K562 (cell line): ENCODE measurements around the gene KRT26. TPM values are rescaled to one million over a fixed set of nuclear protein-coding genes. Genes with fewer than 3 reads are reported as not detected.

Experiments used
- ATAC-seq: fragments of 200-7000 bp; cut with Tn5 transposase; 3 replicates; pipeline ENCODE4 v1.9.1; 2020; ENCODE audit warnings: moderate library complexity
- BruUV-seq: library from RNA; stranded (reverse); fragments of 400-500 nt; replicated peaks from 2 replicates; lab custom pipeline; 2021; lab: Mats Ljungman, UMichigan
- CTCF ChIA-PET: fragments of 300-600 bp; formaldehyde crosslinking; extraction: SDS; loops from one replicate; lab custom pipeline; 2021; ENCODE audit warnings: low intra/inter-chr PET ratio; lab: Yijun Ruan, JAX
- POLR2A ChIA-PET: fragments of 300-600, 350-650 bp; sonication (Branson Sonifier 250); formaldehyde crosslinking; extraction: SDS; loops from one replicate; lab custom pipeline; 2021; ENCODE audit warnings: antibody characterized with exemption, inconsistent platforms; lab: Yijun Ruan, JAX
- DNase-seq, 4 experiments: peaks; one replicate each; pipeline versions ENCODE4 v3.0.0 to v3.0.0-alpha.2; 2011 to 2018; ENCODE audit warnings: low spot score in 3 of 4, mixed read lengths in 3 of 4; ENCODE audit errors: extremely low read depth in 1 of 4
- FAIRE-seq: peaks from 2 replicates; lab custom pipeline; 2011; peaks lifted over from hg19 to GRCh38; lab: Jason Lieb, UNC
- H2AFZ ChIP-seq: 2 replicates; pipeline ENCODE4 v1.6.0; 2011; ENCODE audit warnings: low read depth, low read length, control low read depth, inconsistent platforms
- H3K27ac ChIP-seq: fragments of 200-600 bp; 3 replicates; pipeline ENCODE4 v1.8.0; 2011; ENCODE audit warnings: low read depth, mild to moderate bottlenecking, control low read depth, inconsistent platforms, low read length, moderate library complexity, mixed read lengths; ENCODE audit errors: extremely low read depth
- H3K27me3 ChIP-seq, 2 experiments: fragments of 300-600 bp in 1 of 2; 2 replicates in 1 of 2; 3 replicates in 1 of 2; pipeline versions ENCODE4 v1.6.0 to v1.8.0; 2011; ENCODE audit warnings: inconsistent platforms in 2 of 2, low read length in 2 of 2, mild to moderate bottlenecking in 1 of 2, mixed read lengths in 1 of 2, moderate library complexity in 1 of 2; ENCODE audit not compliant: control insufficient read depth in 2 of 2, insufficient read depth in 2 of 2
- H3K36me3 ChIP-seq: fragments of 300-600 bp; 3 replicates; pipeline ENCODE4 v1.8.0; 2011; ENCODE audit warnings: mild to moderate bottlenecking, low read length, inconsistent platforms; ENCODE audit not compliant: control insufficient read depth, insufficient read depth
- H3K4me1 ChIP-seq, 2 experiments: fragments of 200-600 bp in 1 of 2; replicated peaks in 1 of 2; 2 replicates in 1 of 2; 3 replicates in 1 of 2; pipeline versions ENCODE4 v1.5.1 to v1.8.0; 2011; ENCODE audit warnings: inconsistent platforms in 2 of 2, low read length in 2 of 2, mild to moderate bottlenecking in 1 of 2, mixed read lengths in 1 of 2, moderate library complexity in 1 of 2; ENCODE audit not compliant: control insufficient read depth in 2 of 2, insufficient read depth in 2 of 2
- H3K4me2 ChIP-seq: 2 replicates; pipeline ENCODE4 v1.6.1; 2011; ENCODE audit warnings: low read length, control low read depth, inconsistent platforms, mixed read lengths; ENCODE audit not compliant: insufficient read depth
- H3K4me3 ChIP-seq: fragments of 200-600 bp; sonication (generic), shearing (Covaris generic); 2 replicates; pipeline ENCODE4 v1.5.1; 2016; ENCODE audit warnings: control low read depth, inconsistent platforms
- H3K79me2 ChIP-seq: fragments of 200-600 bp; 3 replicates; pipeline ENCODE4 v1.8.0; 2011; ENCODE audit warnings: low read length, inconsistent platforms; ENCODE audit not compliant: control insufficient read depth, insufficient read depth
- H3K9ac ChIP-seq, 2 experiments: 2 replicates each; pipeline versions ENCODE4 v1.6.0 to v1.6.1; 2011; ENCODE audit warnings: low read depth in 2 of 2, low read length in 2 of 2, control low read depth in 1 of 2, inconsistent platforms in 1 of 2, mild to moderate bottlenecking in 1 of 2, mixed read lengths in 1 of 2; ENCODE audit not compliant: insufficient read depth in 1 of 2
- H3K9me1 ChIP-seq: one replicate; pipeline ENCODE4 v1.6.0; 2011; ENCODE audit warnings: inconsistent platforms, mild to moderate bottlenecking, low read length, moderate library complexity; ENCODE audit not compliant: control insufficient read depth, insufficient read depth
- H3K9me3 ChIP-seq: replicated peaks from 2 replicates; pipeline ENCODE4 v1.5.1; 2011; ENCODE audit warnings: low read depth, low read length, inconsistent platforms; ENCODE audit not compliant: control insufficient read depth, insufficient read depth
- H4K20me1 ChIP-seq: replicated peaks from 2 replicates; pipeline ENCODE4 v1.6.1; 2011; ENCODE audit warnings: low read length, inconsistent platforms, mixed read lengths; ENCODE audit not compliant: control insufficient read depth, insufficient read depth
- JUND ChIP-seq, 2 experiments: IDR thresholded peaks; 2 replicates in 1 of 2; 3 replicates in 1 of 2; pipeline ENCODE4 v1.6.1; 2011; ENCODE audit warnings: borderline replicate concordance in 2 of 2, low read depth in 2 of 2, low read length in 2 of 2, improper control_type of control experiment in 1 of 2, missing biosample characterization in 1 of 2, missing genetic modification characterization in 1 of 2, missing genetic modification reagents in 1 of 2
- MYC ChIP-seq, 2 experiments: fragments of 250-450 bp in 1 of 2; sonication (Bioruptor Pico) in 1 of 2; IDR thresholded peaks; 2 replicates each; pipeline versions ENCODE4 v1.5.1 to v1.6.1; 2012 to 2021; ENCODE audit warnings: low read depth in 2 of 2, borderline replicate concordance in 1 of 2, improper control_type of control experiment in 1 of 2, low read length in 1 of 2, mild to moderate bottlenecking in 1 of 2, moderate library complexity in 1 of 2
- NRF1 ChIP-seq, 2 experiments: fragments of 450-650 bp; IDR thresholded peaks in 1 of 2; conservative IDR thresholded peaks in 1 of 2; 2 replicates each; pipeline ENCODE4 v1.6.1; 2014; ENCODE audit warnings: mild to moderate bottlenecking in 2 of 2
- RAD21 ChIP-seq, 2 experiments: fragments of 250-450 bp in 1 of 2; fragments of 450-650 bp in 1 of 2; sonication (Bioruptor Pico) in 1 of 2; formaldehyde crosslinking in 1 of 2; IDR thresholded peaks in 1 of 2; conservative IDR thresholded peaks in 1 of 2; 2 replicates each; pipeline versions ENCODE4 v1.4.0 to v1.8.0; 2020 to 2022; ENCODE audit warnings: mild to moderate bottlenecking in 2 of 2, moderate library complexity in 1 of 2
- RB1 ChIP-seq: fragments of 450-650 bp; IDR thresholded peaks from 2 replicates; pipeline ENCODE4 v1.6.1; 2017; ENCODE audit warnings: low read depth, mild to moderate bottlenecking
- RBM14 ChIP-seq: fragments of 200-400 bp; formaldehyde crosslinking; IDR thresholded peaks from 2 replicates; pipeline ENCODE4 v1.6.1; 2018; ENCODE audit warnings: low read depth, mild to moderate bottlenecking, low read length, moderate library complexity, borderline replicate concordance; ENCODE audit not compliant: insufficient read depth
- RFX1 ChIP-seq: fragments of 450-650 bp; IDR thresholded peaks from 2 replicates; pipeline ENCODE4 v1.6.1; 2016; ENCODE audit warnings: mild to moderate bottlenecking, moderate library complexity
- ZNF785 ChIP-seq: fragments of 250-450 bp; sonication (Bioruptor Pico); IDR thresholded peaks from 2 replicates; pipeline ENCODE4 v1.4.0; 2020; ENCODE audit warnings: mild to moderate bottlenecking
- WGBS: fragments of 100-300 bp; shearing (Covaris generic); methylation state at CpG from one replicate; pipeline ENCODE4 v1.1.6; 2016; ENCODE audit warnings: low coverage, mixed read lengths; ENCODE audit not compliant: insufficient coverage; ENCODE audit errors: missing lambda C conversion rate; 5-methylcytosine and 5-hydroxymethylcytosine counted together
- in situ Hi-C: fragments of 300-500 bp; cut with MboI; formaldehyde crosslinking; loops from 4 replicates; pipeline ENCODE4 v1.15.0; 2018; ENCODE audit warnings: inconsistent platforms, mixed read lengths
- intact Hi-C: fragments of 100-400 bp; cut with micrococcal nuclease; formaldehyde crosslinking; loops from 2 replicates; pipeline ENCODE4 v1.14.2; 2022
- polyA plus RNA-seq, 8 experiments: library from polyadenylated mRNA; depleted of rRNA in 4 of 8; stranded (reverse) in 5 of 8; unstranded in 3 of 8; fragments of >200 nt; fragmentation: Nextera tagmentation in 2 of 8; fragmentation: Illumina TruSeq in 1 of 8; extraction: Ambion mirVana in 2 of 8; extraction: Trizol in 1 of 8; gene quantifications; 2 replicates each; pipeline versions ENCODE4 v1.2.1 to v1.2.3, GENCODE V29; 2011 to 2014; ENCODE audit warnings: inconsistent platforms in 1 of 8, missing spikeins in 1 of 8
- total RNA-seq, 7 experiments: library from RNA; depleted of rRNA in 6 of 7; stranded (reverse); fragments of >200 nt in 6 of 7; fragmentation: Illumina TruSeq in 2 of 7; extraction: Trizol in 2 of 7; gene quantifications; 2 replicates each; pipeline versions ENCODE4 v1.2.1 to v1.2.3, GENCODE V29; 2011 to 2021; ENCODE audit warnings: low replicate concordance in 1 of 7
- TF ChIP-seq, protein P1 (sequence below): sonication (generic); formaldehyde crosslinking; IDR thresholded peaks from 2 replicates; pipeline ENCODE4 v1.8.0; 2022; ENCODE audit warnings: missing genetic modification reagents, mild to moderate bottlenecking, moderate library complexity, borderline replicate concordance
- TF ChIP-seq, protein P2 (sequence below), 2 experiments: fragments of 450-650 bp; formaldehyde crosslinking in 1 of 2; IDR thresholded peaks; 2 replicates each; pipeline versions ENCODE4 v1.4.0 to v1.6.1; 2014 to 2020; ENCODE audit warnings: mild to moderate bottlenecking in 2 of 2, borderline replicate concordance in 1 of 2, low read depth in 1 of 2

Gene KRT26
- total and polyA plus RNA-seq, 9 of the 15 experiments (the other 6 are each of a cell fraction or from before 2014, with no cell fraction given): not detected

DNA sequence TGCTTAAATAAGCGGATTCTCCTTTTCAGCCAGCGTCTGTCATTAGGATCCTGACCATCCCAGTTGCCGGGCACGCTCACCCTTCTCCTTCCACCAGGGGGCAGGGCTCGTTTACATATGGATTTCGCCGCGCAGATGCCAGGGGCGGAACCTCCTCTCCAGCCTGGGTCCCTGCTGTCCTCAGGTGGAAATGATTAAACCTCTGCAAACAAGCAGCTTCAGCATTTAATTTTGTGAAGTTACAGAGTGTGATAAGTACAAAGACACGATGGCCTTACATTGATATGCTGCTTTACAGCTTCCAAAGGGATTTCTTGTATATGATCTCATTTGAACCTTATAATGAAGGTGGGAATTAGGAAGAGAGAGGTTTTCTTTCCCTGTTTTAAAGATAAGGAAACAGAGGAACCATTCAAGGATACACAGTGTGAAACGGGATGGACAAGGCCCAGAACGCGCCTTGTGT is 31.6 kb upstream of the KRT26 start:
- DNase-seq: peak; percentile 85 to 88 (median 86)
- POLR2A ChIA-PET: no interaction called here
- CTCF ChIA-PET: interaction anchor here (0.6 to 2.0 kb wide), 8 partner anchors 58 to 859 kb away, joined by 3 to 24 read pairs (median 4); partner anchors contain the start of gene KRT20
- H3K27me3 ChIP-seq: peaks cover 3 to 14% of the 10 kb centered on the region in 2 experiments; a peak in 4 of 5 replicates
- H3K9me1 ChIP-seq: no peaks in the 10 kb centered on the region
- peak; percentile 71 for FAIRE-seq
- intact Hi-C loops (loop anchor here (1.0 to 2.0 kb wide), 4 partner anchors 53 to 745 kb away; no protein-coding TSS in a partner anchor), in situ Hi-C loops (loop anchor here (5.0 to 10.0 kb wide), 3 partner anchors 101 to 859 kb away; no protein-coding TSS in a partner anchor)
- BruUV-seq: no TSS peak
- no peaks in the 10 kb centered on the region for H3K9me3 ChIP-seq
- no peak overlapping the region for H3K4me2 ChIP-seq
- no peak overlapping the region for H3K4me3 ChIP-seq
- WGBS: 8% methylated on average over 13 of the region's 13 CpGs
- H3K79me2 ChIP-seq: no peaks in the 10 kb centered on the region
- H3K9ac ChIP-seq: no peak overlapping the region
- H4K20me1 ChIP-seq: no peaks in the 10 kb centered on the region
- peak; percentile 98 for ATAC-seq
- no peaks in the 10 kb centered on the region for H3K36me3 ChIP-seq
- no peak overlapping the region for H2AFZ ChIP-seq
- no peak overlapping the region for H3K27ac ChIP-seq
- no peaks in the 10 kb centered on the region for H3K4me1 ChIP-seq
- TF ChIP-seq, protein P1, sequence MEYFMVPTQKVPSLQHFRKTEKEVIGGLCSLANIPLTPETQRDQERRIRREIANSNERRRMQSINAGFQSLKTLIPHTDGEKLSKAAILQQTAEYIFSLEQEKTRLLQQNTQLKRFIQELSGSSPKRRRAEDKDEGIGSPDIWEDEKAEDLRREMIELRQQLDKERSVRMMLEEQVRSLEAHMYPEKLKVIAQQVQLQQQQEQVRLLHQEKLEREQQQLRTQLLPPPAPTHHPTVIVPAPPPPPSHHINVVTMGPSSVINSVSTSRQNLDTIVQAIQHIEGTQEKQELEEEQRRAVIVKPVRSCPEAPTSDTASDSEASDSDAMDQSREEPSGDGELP (CRISPR knock-in tag): peak; percentile 25; the same call in 1 of the 2 replicates
- TF ChIP-seq MYC (IDR thresholded peaks at IDR 0.05; ENCODE audit: low read depth, low read length) (peak; percentile 34; the same call in 1 of the 2 replicates), MYC (CRISPR knock-in tag; IDR thresholded peaks at IDR 0.05; ENCODE audit: borderline replicate concordance, low read depth) (no peak), JUND (IDR thresholded peaks at IDR 0.05; ENCODE audit: borderline replicate concordance, low read depth, low read length) (peak; percentile 4; the same call in 1 of the 2 replicates), JUND (tag; IDR thresholded peaks at IDR 0.05; ENCODE audit: borderline replicate concordance, low read depth, low read length) (no peak; the same call in 2 of the 3 replicates), RFX1 (no peak), ZNF785 (CRISPR knock-in tag) (no peak), NRF1 (conservative IDR thresholded peaks at IDR 0.05 in 1 of 2, IDR thresholded peaks at IDR 0.05 in 1 of 2) (0 out of 4 replicates have a peak, but pooled peaks of 1 of the 2 experiments have one; percentile 27), RBM14 (no peak), RAD21 (CRISPR knock-in tag; conservative IDR thresholded peaks at IDR 0.05 in 1 of 2, IDR thresholded peaks at IDR 0.05 in 1 of 2) (peak; percentile 90 to 96), RB1 (0 out of 2 replicates have a peak, but pooled peaks have one; percentile 37)
- TF ChIP-seq, protein P2, sequence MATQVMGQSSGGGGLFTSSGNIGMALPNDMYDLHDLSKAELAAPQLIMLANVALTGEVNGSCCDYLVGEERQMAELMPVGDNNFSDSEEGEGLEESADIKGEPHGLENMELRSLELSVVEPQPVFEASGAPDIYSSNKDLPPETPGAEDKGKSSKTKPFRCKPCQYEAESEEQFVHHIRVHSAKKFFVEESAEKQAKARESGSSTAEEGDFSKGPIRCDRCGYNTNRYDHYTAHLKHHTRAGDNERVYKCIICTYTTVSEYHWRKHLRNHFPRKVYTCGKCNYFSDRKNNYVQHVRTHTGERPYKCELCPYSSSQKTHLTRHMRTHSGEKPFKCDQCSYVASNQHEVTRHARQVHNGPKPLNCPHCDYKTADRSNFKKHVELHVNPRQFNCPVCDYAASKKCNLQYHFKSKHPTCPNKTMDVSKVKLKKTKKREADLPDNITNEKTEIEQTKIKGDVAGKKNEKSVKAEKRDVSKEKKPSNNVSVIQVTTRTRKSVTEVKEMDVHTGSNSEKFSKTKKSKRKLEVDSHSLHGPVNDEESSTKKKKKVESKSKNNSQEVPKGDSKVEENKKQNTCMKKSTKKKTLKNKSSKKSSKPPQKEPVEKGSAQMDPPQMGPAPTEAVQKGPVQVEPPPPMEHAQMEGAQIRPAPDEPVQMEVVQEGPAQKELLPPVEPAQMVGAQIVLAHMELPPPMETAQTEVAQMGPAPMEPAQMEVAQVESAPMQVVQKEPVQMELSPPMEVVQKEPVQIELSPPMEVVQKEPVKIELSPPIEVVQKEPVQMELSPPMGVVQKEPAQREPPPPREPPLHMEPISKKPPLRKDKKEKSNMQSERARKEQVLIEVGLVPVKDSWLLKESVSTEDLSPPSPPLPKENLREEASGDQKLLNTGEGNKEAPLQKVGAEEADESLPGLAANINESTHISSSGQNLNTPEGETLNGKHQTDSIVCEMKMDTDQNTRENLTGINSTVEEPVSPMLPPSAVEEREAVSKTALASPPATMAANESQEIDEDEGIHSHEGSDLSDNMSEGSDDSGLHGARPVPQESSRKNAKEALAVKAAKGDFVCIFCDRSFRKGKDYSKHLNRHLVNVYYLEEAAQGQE (IDR thresholded peaks at IDR 0.05; ENCODE audit: borderline replicate concordance): peak; percentile 92
- TF ChIP-seq, protein P2 (CRISPR knock-in tag; IDR thresholded peaks at IDR 0.05; ENCODE audit: low read depth): no peak
